Activated naive CD8-positive, alpha-beta T cell treated with anti-CD3 and anti-CD28 coated beads, Interleukin-2, amount 50 U/mL, for 24 hours (primary cell): ENCODE data around the gene ACSM6.

ENCODE experiments used
- ATAC-seq: fragments of 150-1000 bp; cut with Tn5 transposase; one replicate; pipeline ENCODE4 v1.10.0; 2021
- DNase-seq: peaks from one replicate; pipeline ENCODE4 v3.0.0; 2021
- H3K27ac Mint-ChIP-seq: one replicate; pipeline ENCODE4 v1.8.0; 2021; ENCODE audit warnings: mild to moderate bottlenecking, mixed read lengths
- H3K27me3 Mint-ChIP-seq: one replicate; pipeline ENCODE4 v1.8.0; 2021; ENCODE audit warnings: mixed read lengths
- H3K36me3 Mint-ChIP-seq: one replicate; pipeline ENCODE4 v1.8.0; 2021; ENCODE audit warnings: low read depth, mixed read lengths
- H3K4me1 Mint-ChIP-seq: one replicate; pipeline ENCODE4 v1.8.0; 2021; ENCODE audit warnings: mixed read lengths
- H3K4me3 Mint-ChIP-seq: one replicate; pipeline ENCODE4 v1.8.0; 2021; ENCODE audit warnings: mild to moderate bottlenecking, moderate library complexity, mixed read lengths
- H3K9me3 Mint-ChIP-seq: one replicate; pipeline ENCODE4 v1.8.0; 2021; ENCODE audit warnings: mixed read lengths

Gene ACSM6, protein sequence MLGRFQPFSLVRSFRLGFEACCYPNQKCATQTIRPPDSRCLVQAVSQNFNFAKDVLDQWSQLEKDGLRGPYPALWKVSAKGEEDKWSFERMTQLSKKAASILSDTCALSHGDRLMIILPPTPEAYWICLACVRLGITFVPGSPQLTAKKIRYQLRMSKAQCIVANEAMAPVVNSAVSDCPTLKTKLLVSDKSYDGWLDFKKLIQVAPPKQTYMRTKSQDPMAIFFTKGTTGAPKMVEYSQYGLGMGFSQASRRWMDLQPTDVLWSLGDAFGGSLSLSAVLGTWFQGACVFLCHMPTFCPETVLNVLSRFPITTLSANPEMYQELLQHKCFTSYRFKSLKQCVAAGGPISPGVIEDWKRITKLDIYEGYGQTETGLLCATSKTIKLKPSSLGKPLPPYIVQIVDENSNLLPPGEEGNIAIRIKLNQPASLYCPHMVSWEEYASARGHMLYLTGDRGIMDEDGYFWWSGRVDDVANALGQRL

GRCh38 chr10:95193944-95194343 lies at the start of gene ACSM6:
Gene ACSM6, plus strand, starts transcription at chr10:95194238. Its CDS starts 248 bp downstream, at chr10:95194486.
- H3K9me3 Mint-ChIP-seq: no peaks in the 10 kb centered on the region
- peaks cover 1% of the 10 kb centered on the region for H3K27me3 Mint-ChIP-seq
- no peak for DNase-seq
- H3K27ac Mint-ChIP-seq: no peak within 1 kb of the TSS
- no peaks in the 10 kb centered on the region for H3K4me1 Mint-ChIP-seq
- no peaks in the 10 kb centered on the region for H3K36me3 Mint-ChIP-seq
- H3K4me3 Mint-ChIP-seq: no peak within 1 kb of the TSS
- ATAC-seq: no peak

- H3K36me3 Mint-ChIP-seq: peaks cover 3% of the 10 kb centered on the region
- H3K27ac Mint-ChIP-seq: no peak overlapping the region
- ATAC-seq: no peak
- no peaks in the 10 kb centered on the region for H3K4me1 Mint-ChIP-seq
- no peaks in the 10 kb centered on the region for H3K27me3 Mint-ChIP-seq
- no peak for DNase-seq
- peaks cover 2% of the 10 kb centered on the region for H3K9me3 Mint-ChIP-seq
- no peak overlapping the region for H3K4me3 Mint-ChIP-seq
These were observed 25.3 kb upstream of the ACSM6 start for GRCh38 chr10:95168694-95169093.

GRCh38 chr10:95169522-95169921 lies 24.5 kb upstream of the ACSM6 start:
- peaks cover 3% of the 10 kb centered on the region for H3K36me3 Mint-ChIP-seq
- H3K27me3 Mint-ChIP-seq: no peaks in the 10 kb centered on the region
- no peak for ATAC-seq
- no peaks in the 10 kb centered on the region for H3K9me3 Mint-ChIP-seq
- DNase-seq: no peak
- no peaks in the 10 kb centered on the region for H3K4me1 Mint-ChIP-seq
- H3K4me3 Mint-ChIP-seq: no peak overlapping the region
- H3K27ac Mint-ChIP-seq: no peak overlapping the region

- no peaks in the 10 kb centered on the region for H3K27me3 Mint-ChIP-seq
- H3K9me3 Mint-ChIP-seq: peaks cover 3% of the 10 kb centered on the region
- no peak for ATAC-seq
- DNase-seq: no peak
- peaks cover 3% of the 10 kb centered on the region for H3K36me3 Mint-ChIP-seq
- H3K27ac Mint-ChIP-seq: no peak overlapping the region
- no peak overlapping the region for H3K4me3 Mint-ChIP-seq
- H3K4me1 Mint-ChIP-seq: no peaks in the 10 kb centered on the region
These were observed 23.2 kb upstream of the ACSM6 start for GRCh38 chr10:95170790-95171189.

- H3K4me1 Mint-ChIP-seq: no peaks in the 10 kb centered on the region
- DNase-seq (no peak), ATAC-seq (no peak)
- H3K9me3 Mint-ChIP-seq: peaks cover 3% of the 10 kb centered on the region
- no peak overlapping the region for H3K4me3 Mint-ChIP-seq
- H3K36me3 Mint-ChIP-seq: peaks cover 3% of the 10 kb centered on the region
- H3K27me3 Mint-ChIP-seq: no peaks in the 10 kb centered on the region
- no peak overlapping the region for H3K27ac Mint-ChIP-seq
These were observed 22.7 kb upstream of the ACSM6 start for GRCh38 chr10:95171336-95171735.

GRCh38 chr10:95172851-95173250 lies 21.2 kb upstream of the ACSM6 start:
- Mint-ChIP-seq H3K9me3 (peaks cover 3% of the 10 kb centered on the region), H3K4me3 (no peak overlapping the region), H3K4me1 (no peaks in the 10 kb centered on the region), H3K27me3 (no peaks in the 10 kb centered on the region), H3K36me3 (no peaks in the 10 kb centered on the region), H3K27ac (no peak overlapping the region)
- DNase-seq (no peak), ATAC-seq (no peak)

- H3K27ac Mint-ChIP-seq: no peak overlapping the region
- no peak for ATAC-seq
- no peaks in the 10 kb centered on the region for H3K4me1 Mint-ChIP-seq
These were observed 17.9 kb upstream of the ACSM6 start for GRCh38 chr10:95176101-95176500.

GRCh38 chr10:95177429-95177828 lies 16.6 kb upstream of the ACSM6 start:
- no peaks in the 10 kb centered on the region for H3K4me1 Mint-ChIP-seq
- peaks cover 3% of the 10 kb centered on the region for H3K9me3 Mint-ChIP-seq
- no peak for ATAC-seq
- DNase-seq: no peak
- H3K4me3 Mint-ChIP-seq: no peak overlapping the region
- no peak overlapping the region for H3K27ac Mint-ChIP-seq
- H3K36me3 Mint-ChIP-seq: no peaks in the 10 kb centered on the region
- H3K27me3 Mint-ChIP-seq: peaks cover 9% of the 10 kb centered on the region

More at GRCh38 chr10:95176101-95176500, 17.9 kb upstream of the ACSM6 start:
- H3K27me3 Mint-ChIP-seq: no peaks in the 10 kb centered on the region
- peaks cover 3% of the 10 kb centered on the region for H3K9me3 Mint-ChIP-seq
- no peak for DNase-seq
- no peaks in the 10 kb centered on the region for H3K36me3 Mint-ChIP-seq
- no peak overlapping the region for H3K4me3 Mint-ChIP-seq

- Mint-ChIP-seq H3K4me3 (no peak overlapping the region), H3K9me3 (peaks cover 3% of the 10 kb centered on the region), H3K27me3 (peaks cover 12% of the 10 kb centered on the region), H3K36me3 (no peaks in the 10 kb centered on the region), H3K4me1 (peaks cover 2% of the 10 kb centered on the region), H3K27ac (no peak overlapping the region)
- DNase-seq (no peak), ATAC-seq (no peak)
These were observed 15.8 kb upstream of the ACSM6 start for GRCh38 chr10:95178266-95178665.

DNA sequence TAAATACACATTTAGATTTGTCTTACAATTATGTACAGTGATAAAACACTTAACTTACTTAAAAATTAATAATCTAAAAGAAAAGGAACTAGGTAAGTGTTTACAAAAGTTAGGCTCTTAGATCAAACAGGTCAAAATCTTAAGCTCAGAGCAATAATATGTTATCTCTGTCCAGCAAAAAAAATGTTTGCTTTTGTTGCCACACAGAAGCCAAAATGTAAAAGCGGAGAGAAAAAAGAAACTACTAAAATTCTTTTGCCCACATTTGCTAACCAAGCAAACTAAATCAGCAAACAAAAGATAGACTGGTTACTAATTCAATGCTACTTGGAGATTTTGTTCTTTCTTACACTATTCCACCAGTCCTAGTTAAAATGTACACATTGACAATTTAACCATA lies 15.2 kb upstream of the ACSM6 start:
- ATAC-seq (no peak), DNase-seq (no peak)
- Mint-ChIP-seq H3K27ac (no peak overlapping the region), H3K27me3 (peaks cover 12% of the 10 kb centered on the region), H3K36me3 (no peaks in the 10 kb centered on the region), H3K9me3 (peaks cover 3% of the 10 kb centered on the region), H3K4me3 (no peak overlapping the region), H3K4me1 (peaks cover 2% of the 10 kb centered on the region)

- no peak for ATAC-seq
- no peak overlapping the region for H3K27ac Mint-ChIP-seq
- H3K36me3 Mint-ChIP-seq: no peaks in the 10 kb centered on the region
- H3K27me3 Mint-ChIP-seq: peaks cover 23% of the 10 kb centered on the region
- no peak for DNase-seq
- no peaks in the 10 kb centered on the region for H3K9me3 Mint-ChIP-seq
- H3K4me3 Mint-ChIP-seq: no peak overlapping the region
- H3K4me1 Mint-ChIP-seq: peaks cover 8% of the 10 kb centered on the region
These were observed 12.3 kb upstream of the ACSM6 start for GRCh38 chr10:95181726-95182125.

- H3K4me3 Mint-ChIP-seq: peak overlapping the region; percentile 75
- H3K9me3 Mint-ChIP-seq: no peaks in the 10 kb centered on the region
- H3K4me1 Mint-ChIP-seq: peaks cover 8% of the 10 kb centered on the region
- peak; percentile 84 for DNase-seq
- H3K27me3 Mint-ChIP-seq: peaks cover 23% of the 10 kb centered on the region
- H3K36me3 Mint-ChIP-seq: no peaks in the 10 kb centered on the region
- no peak overlapping the region for H3K27ac Mint-ChIP-seq
- peak; percentile 94 for ATAC-seq
These were observed 10.5 kb upstream of the ACSM6 start for GRCh38 chr10:95183271-95184230.

DNA sequence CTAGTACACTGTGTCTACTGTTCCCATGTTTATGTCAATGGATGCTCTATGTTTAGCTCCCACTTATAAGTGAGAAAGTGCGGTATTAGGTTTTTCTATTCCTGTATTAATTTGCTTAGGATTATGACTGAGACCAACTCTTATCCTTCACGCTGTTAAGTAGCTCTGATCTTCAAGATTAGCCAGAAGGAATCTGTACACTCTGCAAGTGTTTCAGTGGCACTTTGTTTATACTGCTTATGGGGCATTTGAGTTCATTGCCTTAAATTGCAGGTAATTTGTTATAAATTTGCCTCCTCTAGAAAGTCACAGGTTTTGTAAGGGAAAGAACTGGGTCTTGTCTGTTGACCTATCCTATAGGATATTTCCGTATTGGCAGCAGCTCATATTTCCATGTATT lies 6.4 kb upstream of the ACSM6 start:
- no peak overlapping the region for H3K4me3 Mint-ChIP-seq
- peaks cover 14% of the 10 kb centered on the region for H3K27me3 Mint-ChIP-seq
- H3K9me3 Mint-ChIP-seq: no peaks in the 10 kb centered on the region
- no peak overlapping the region for H3K27ac Mint-ChIP-seq
- H3K4me1 Mint-ChIP-seq: peaks cover 8% of the 10 kb centered on the region
- H3K36me3 Mint-ChIP-seq: no peaks in the 10 kb centered on the region
- DNase-seq (no peak), ATAC-seq (no peak)

- H3K27ac Mint-ChIP-seq: no peak overlapping the region
- ATAC-seq (no peak), DNase-seq (no peak)
- peaks cover 11% of the 10 kb centered on the region for H3K27me3 Mint-ChIP-seq
- H3K36me3 Mint-ChIP-seq: no peaks in the 10 kb centered on the region
- H3K4me1 Mint-ChIP-seq: peaks cover 5% of the 10 kb centered on the region
- no peak overlapping the region for H3K4me3 Mint-ChIP-seq
- no peaks in the 10 kb centered on the region for H3K9me3 Mint-ChIP-seq
These were observed 5.4 kb upstream of the ACSM6 start for GRCh38 chr10:95188593-95188992.

DNA sequence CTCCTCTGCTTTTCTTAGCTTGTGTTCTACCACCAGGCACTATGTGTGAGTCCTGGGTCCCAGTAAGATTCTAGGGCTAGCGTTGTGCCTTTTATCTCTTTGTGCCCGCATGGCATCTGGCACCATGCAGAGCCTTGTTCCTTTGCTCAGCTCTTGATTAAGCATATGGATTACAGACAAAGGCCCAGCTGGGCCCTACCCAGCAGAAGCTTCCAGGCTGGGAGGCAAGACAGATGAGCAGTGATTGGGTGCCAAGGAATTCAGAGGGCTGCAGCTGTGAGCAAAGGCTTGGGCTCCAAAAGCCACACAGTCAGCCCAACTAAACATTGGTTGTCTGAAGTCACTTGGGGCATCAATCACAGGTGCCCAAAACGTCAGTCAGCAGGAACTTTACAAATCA lies 2.0 kb downstream of the ACSM6 start:
- DNase-seq (no peak), ATAC-seq (no peak)
- Mint-ChIP-seq H3K4me1 (no peaks in the 10 kb centered on the region), H3K27me3 (peaks cover 1% of the 10 kb centered on the region), H3K9me3 (no peaks in the 10 kb centered on the region), H3K4me3 (no peak overlapping the region), H3K36me3 (no peaks in the 10 kb centered on the region), H3K27ac (no peak overlapping the region)
